Measurements from ENCODE around the gene EHBP1L1. TPM values are rescaled to one million over a fixed set of nuclear protein-coding genes. Genes with fewer than 3 reads are reported as not detected.

Gene EHBP1L1
- total RNA-seq, 4 donors from 2014 or later = 87.3 to 186 (median 110) TPM

DNA sequence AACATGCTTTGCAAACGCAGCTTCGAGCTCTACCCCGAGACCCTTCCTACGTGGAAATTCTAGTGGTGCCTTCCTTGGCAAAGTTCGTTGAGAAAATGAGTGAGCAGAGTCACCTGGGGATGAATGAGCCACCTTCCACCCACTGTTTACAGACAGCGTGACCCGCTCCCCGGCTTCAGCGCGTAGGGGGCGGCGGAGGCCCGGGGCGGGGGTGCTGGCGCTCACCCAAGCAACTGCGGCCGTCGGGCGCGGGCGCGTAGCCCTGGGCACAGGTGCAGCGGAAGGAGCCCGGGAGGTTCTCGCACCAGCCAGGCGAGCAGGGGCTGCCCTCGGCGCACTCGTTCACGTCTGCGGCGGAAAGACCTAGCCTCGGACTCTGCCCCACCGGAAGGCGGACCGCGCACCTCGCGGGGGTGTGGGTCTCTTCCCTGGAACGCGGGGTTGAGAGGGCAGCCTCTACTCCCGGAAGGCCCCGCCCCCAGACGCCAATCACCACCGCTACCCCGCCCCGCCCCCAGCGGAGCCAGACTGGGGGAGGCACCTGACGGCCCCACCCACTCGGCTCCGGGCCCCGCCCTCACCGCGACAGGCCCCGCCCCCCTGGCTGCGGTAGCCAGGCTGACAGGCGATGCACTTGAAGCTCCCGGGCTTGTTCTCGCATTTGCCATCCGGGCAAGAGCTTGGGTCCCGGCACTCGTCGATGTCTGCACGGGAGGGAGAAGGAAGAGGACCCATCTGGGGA is 29.5 kb upstream of the EHBP1L1 start:
- WGBS, 2 donors = 43 to 57% methylated on average over 23 to 41 of the region's 64 CpGs
- H3K4me3 ChIP-seq = peak overlapping the region in 2 of 4 donors; percentile 42 to 45
- TF ChIP-seq, protein P1, sequence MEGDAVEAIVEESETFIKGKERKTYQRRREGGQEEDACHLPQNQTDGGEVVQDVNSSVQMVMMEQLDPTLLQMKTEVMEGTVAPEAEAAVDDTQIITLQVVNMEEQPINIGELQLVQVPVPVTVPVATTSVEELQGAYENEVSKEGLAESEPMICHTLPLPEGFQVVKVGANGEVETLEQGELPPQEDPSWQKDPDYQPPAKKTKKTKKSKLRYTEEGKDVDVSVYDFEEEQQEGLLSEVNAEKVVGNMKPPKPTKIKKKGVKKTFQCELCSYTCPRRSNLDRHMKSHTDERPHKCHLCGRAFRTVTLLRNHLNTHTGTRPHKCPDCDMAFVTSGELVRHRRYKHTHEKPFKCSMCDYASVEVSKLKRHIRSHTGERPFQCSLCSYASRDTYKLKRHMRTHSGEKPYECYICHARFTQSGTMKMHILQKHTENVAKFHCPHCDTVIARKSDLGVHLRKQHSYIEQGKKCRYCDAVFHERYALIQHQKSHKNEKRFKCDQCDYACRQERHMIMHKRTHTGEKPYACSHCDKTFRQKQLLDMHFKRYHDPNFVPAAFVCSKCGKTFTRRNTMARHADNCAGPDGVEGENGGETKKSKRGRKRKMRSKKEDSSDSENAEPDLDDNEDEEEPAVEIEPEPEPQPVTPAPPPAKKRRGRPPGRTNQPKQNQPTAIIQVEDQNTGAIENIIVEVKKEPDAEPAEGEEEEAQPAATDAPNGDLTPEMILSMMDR (IDR thresholded peaks at IDR 0.05) = no peak
- TF ChIP-seq EP300 (IDR thresholded peaks at IDR 0.05) = no peak
- TF ChIP-seq POLR2A (IDR thresholded peaks at IDR 0.05) = no peak
- peak overlapping the region in 3 of 4 donors; percentile 31 to 77 (median 73) for H3K27ac ChIP-seq
- peaks cover 0 to 27% (median 13%) of the 10 kb centered on the region in 4 donors for H3K4me1 ChIP-seq
- H3K9me3 ChIP-seq = no peaks in the 10 kb centered on the region
- H3K36me3 ChIP-seq = peaks cover 0 to 85% (median 0%) of the 10 kb centered on the region in 3 donors
- H3K27me3 ChIP-seq = no peaks in the 10 kb centered on the region
- peak; percentile 71 for DNase-seq (ENCODE audit: low spot score in 2 of 2)

DNA sequence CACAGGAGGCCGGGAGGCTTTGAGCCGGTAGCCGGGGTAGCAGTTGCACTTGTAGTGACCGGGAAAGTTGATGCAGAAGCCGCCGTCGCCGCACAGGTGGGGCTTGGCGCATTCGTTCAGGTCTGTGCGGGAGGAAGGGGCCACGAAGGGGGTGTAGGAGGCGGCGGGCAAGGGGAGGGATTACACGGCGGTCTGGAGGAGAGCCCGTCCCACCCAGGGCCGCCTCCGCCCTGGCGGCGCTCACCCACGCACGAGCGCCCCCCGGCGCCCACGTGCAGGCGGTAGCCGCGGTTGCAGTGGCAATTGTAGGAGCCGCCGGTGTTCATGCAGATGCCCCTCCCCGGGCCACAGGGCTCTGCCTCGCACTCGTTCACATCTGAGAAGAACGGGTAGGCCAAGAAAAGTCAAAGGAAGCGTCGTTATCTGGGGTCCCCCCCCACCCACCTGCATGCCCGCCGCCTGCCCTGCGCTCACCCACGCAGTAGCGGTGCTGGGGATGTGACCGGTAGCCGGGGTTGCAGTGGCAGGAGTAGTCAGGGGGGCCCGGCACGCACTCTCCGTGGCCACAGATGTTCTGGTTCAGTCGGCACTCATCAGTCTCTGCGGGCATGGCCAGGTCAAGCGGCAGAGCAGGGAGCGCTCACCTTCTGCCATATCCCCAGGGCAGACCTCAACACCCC is 28.3 kb upstream of the EHBP1L1 start:
- WGBS, 2 donors = 80 to 83% methylated on average over 33 to 49 of the region's 52 CpGs
- peaks cover 0 to 31% (median 12%) of the 10 kb centered on the region in 4 donors for H3K4me1 ChIP-seq
- H3K4me3 ChIP-seq = no peak overlapping the region
- DNase-seq (ENCODE audit: low spot score in 2 of 2) = no peak
- H3K36me3 ChIP-seq = peaks cover 0 to 95% (median 0%) of the 10 kb centered on the region in 3 donors
- no peaks in the 10 kb centered on the region for H3K27me3 ChIP-seq
- TF ChIP-seq EP300 (IDR thresholded peaks at IDR 0.05) (no peak), POLR2A (IDR thresholded peaks at IDR 0.05) (no peak)
- TF ChIP-seq, protein P1 (IDR thresholded peaks at IDR 0.05) = no peak
- H3K27ac ChIP-seq = peak overlapping the region in 1 of 4 donors; percentile 77
- no peaks in the 10 kb centered on the region for H3K9me3 ChIP-seq

DNA sequence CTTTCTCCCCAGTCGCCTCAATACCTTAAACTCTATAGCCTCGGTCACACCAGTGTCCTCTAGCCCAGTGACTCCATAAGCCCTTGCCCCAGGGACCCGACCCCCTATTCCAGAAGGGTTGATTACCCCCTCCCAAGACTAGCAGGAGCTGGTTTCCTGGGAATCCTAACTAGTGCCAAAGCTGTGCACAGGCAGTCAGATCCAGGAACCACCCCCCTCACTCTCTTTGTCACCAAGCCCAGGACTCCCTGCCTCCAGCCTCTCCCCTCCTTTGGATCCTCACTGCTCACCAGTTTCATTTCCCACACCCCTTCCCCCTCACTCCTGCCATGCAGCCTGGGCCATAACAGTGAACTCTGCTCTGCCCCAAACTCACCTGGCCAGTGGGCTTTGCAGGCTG is 27.5 kb upstream of the EHBP1L1 start:
- Histone ChIP-seq H3K36me3 (peaks cover 0 to 95% (median 0%) of the 10 kb centered on the region in 3 donors), H3K27me3 (no peaks in the 10 kb centered on the region), H3K4me1 (peaks cover 0 to 39% (median 16%) of the 10 kb centered on the region in 4 donors), H3K4me3 (no peak overlapping the region), H3K9me3 (no peaks in the 10 kb centered on the region), H3K27ac (peak overlapping the region in 1 of 4 donors; percentile 10)
- WGBS, 2 donors = 88 to 91% methylated on average over 3 of the region's 3 CpGs
- DNase-seq (ENCODE audit: low spot score in 2 of 2) = no peak
- no peak for TF ChIP-seq POLR2A (IDR thresholded peaks at IDR 0.05)
- TF ChIP-seq EP300 (IDR thresholded peaks at IDR 0.05) = no peak
- TF ChIP-seq, protein P1 (IDR thresholded peaks at IDR 0.05) = no peak

DNA sequence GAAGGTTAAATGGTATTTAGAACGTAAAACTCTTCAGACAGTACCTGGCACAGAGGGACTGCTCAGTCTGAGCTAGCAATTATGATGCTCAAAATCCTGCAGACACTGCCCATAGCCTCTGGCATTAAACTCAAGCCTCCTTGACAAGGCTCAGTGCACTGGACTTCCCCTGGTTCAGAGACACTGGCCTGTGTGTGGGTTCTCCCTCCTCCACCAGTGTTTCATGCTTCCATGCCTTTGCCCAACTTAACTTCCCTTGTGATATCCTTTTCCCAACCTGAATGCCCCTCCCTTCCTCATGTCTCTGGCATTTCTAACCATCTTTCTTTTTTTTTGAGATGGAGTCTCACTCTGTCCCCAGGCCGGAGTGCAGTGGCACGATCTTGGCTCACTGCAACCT is 26.8 kb upstream of the EHBP1L1 start:
- TF ChIP-seq POLR2A (IDR thresholded peaks at IDR 0.05) (no peak), EP300 (IDR thresholded peaks at IDR 0.05) (no peak)
- TF ChIP-seq, protein P1 (IDR thresholded peaks at IDR 0.05) = no peak
- Histone ChIP-seq H3K36me3 (peaks cover 0 to 95% (median 0%) of the 10 kb centered on the region in 3 donors), H3K27ac (no peak overlapping the region), H3K27me3 (no peaks in the 10 kb centered on the region), H3K9me3 (no peaks in the 10 kb centered on the region), H3K4me3 (no peak overlapping the region), H3K4me1 (peaks cover 0 to 46% (median 23%) of the 10 kb centered on the region in 4 donors)
- DNase-seq (ENCODE audit: low spot score in 2 of 2) = no peak
- WGBS, 2 donors = 86 to 92% methylated on average over 3 of the region's 3 CpGs

All from tibial nerve (tissue), 4 donors.